HG02870 (cell line): ENCODE results near the gene HNF1A.
"Not testable (repeated sequence)": the region's sequence is repeated elsewhere in the genome, so short reads cannot be mapped to it uniquely, and the experiment has no call there.

Source experiments
- ATAC-seq: cut with Tn5 transposase; IDR thresholded peaks from one replicate; pipeline ENCODE4 v1.9.1; 2021; ENCODE audit warnings: mild to moderate bottlenecking, moderate library complexity; ENCODE audit not compliant: unreplicated experiment

The HNF1A gene

GRCh38 chr12:121038861-121039668 lies 60.7 kb downstream of the HNF1A start, which contains the start of gene OASL:
Gene OASL, minus strand, starts transcription at chr12:121039246. Its CDS starts 275 bp downstream, at chr12:121038971.
- ATAC-seq: peak; percentile 45

- no peak for ATAC-seq
Measured at GRCh38 chr12:121043067-121043466, 64.7 kb downstream of the HNF1A start.

- not testable (repeated sequence) for ATAC-seq
Measured at GRCh38 chr12:121047400-121047799, 69.1 kb downstream of the HNF1A start.

- no peak for ATAC-seq
Measured at GRCh38 chr12:121048442-121048841, 70.1 kb downstream of the HNF1A start.

GRCh38 chr12:121050725-121051124 lies 72.4 kb downstream of the HNF1A start:
- ATAC-seq: no peak
